Duodenal mucosa (tissue), 2 donors: ENCODE data around the gene DDX60.

ENCODE experiments used
- H3K27ac ChIP-seq: one replicate; pipeline ENCODE4 v1.7.0; 2013; ENCODE audit warnings: low read depth, low read length
- H3K27me3 ChIP-seq, 2 donors: one replicate each; pipeline ENCODE4 v1.7.0; 2013; ENCODE audit warnings: low read length in 2 of 2, control low read depth in 1 of 2; ENCODE audit not compliant: insufficient read depth in 2 of 2, control insufficient read depth in 1 of 2
- H3K36me3 ChIP-seq, 2 donors: one replicate each; pipeline ENCODE4 v1.7.0; 2013; ENCODE audit warnings: low read length in 2 of 2, control low read depth in 1 of 2; ENCODE audit not compliant: insufficient read depth in 2 of 2, control insufficient read depth in 1 of 2
- H3K4me1 ChIP-seq, 2 donors: one replicate each; pipeline ENCODE4 v1.7.0; 2013; ENCODE audit warnings: low read length in 2 of 2, control low read depth in 1 of 2; ENCODE audit not compliant: insufficient read depth in 2 of 2, control insufficient read depth in 1 of 2
- H3K4me3 ChIP-seq, 2 donors: one replicate each; pipeline ENCODE4 v1.7.0; 2013; ENCODE audit warnings: low read length in 2 of 2, low read depth in 1 of 2
- H3K9ac ChIP-seq, 2 donors: one replicate each; pipeline ENCODE4 v1.7.0; 2013; ENCODE audit warnings: low read length in 2 of 2, low read depth in 1 of 2
- H3K9me3 ChIP-seq, 2 donors: one replicate each; pipeline ENCODE4 v1.7.0; 2013; ENCODE audit warnings: low read length in 2 of 2, control low read depth in 1 of 2; ENCODE audit not compliant: control insufficient read depth in 1 of 2

DDX60 gene, protein sequence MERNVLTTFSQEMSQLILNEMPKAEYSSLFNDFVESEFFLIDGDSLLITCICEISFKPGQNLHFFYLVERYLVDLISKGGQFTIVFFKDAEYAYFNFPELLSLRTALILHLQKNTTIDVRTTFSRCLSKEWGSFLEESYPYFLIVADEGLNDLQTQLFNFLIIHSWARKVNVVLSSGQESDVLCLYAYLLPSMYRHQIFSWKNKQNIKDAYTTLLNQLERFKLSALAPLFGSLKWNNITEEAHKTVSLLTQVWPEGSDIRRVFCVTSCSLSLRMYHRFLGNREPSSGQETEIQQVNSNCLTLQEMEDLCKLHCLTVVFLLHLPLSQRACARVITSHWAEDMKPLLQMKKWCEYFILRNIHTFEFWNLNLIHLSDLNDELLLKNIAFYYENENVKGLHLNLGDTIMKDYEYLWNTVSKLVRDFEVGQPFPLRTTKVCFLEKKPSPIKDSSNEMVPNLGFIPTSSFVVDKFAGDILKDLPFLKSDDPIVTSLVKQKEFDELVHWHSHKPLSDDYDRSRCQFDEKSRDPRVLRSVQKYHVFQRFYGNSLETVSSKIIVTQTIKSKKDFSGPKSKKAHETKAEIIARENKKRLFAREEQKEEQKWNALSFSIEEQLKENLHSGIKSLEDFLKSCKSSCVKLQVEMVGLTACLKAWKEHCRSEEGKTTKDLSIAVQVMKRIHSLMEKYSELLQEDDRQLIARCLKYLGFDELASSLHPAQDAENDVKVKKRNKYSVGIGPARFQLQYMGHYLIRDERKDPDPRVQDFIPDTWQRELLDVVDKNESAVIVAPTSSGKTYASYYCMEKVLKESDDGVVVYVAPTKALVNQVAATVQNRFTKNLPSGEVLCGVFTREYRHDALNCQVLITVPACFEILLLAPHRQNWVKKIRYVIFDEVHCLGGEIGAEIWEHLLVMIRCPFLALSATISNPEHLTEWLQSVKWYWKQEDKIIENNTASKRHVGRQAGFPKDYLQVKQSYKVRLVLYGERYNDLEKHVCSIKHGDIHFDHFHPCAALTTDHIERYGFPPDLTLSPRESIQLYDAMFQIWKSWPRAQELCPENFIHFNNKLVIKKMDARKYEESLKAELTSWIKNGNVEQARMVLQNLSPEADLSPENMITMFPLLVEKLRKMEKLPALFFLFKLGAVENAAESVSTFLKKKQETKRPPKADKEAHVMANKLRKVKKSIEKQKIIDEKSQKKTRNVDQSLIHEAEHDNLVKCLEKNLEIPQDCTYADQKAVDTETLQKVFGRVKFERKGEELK (N-terminal part only)

DNA sequence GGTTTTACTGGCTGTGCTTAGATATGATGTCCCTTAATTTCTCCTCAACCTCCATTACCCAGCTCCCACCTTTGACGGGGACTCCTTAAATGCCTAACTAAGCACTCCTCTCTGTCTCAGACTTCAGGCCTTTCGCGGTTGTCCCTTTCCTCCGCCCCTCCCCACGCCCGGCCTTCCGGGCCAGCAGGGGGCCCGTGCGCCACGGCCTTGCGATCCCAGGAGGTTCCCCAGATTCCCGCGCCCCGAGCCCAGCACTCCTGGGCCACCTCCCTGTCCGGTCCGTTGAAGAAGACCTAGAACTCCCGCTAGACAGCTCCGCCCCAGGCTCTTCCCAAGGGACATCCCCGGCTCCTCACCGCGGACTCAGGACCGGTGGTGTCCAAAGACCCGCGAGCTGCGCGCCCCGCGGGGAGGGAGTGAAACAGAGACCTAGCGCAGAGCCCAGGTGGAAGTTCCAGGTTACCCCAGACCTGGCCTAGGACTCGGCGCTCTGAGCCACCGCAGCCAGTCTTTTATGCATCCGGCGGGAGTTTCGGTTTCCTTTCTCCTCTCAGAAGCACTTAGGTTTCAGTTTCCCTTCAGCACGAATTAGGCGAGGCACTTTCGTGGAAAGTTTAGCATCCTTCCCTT lies at the start of gene DDX60:
DDX60 (minus strand) TSS at position 487 of the 630 bp plus-strand sequence. CDS start 7,493 bp downstream, outside the sequence.
- Histone ChIP-seq H3K9me3 (no peaks in the 10 kb centered on the region), H3K36me3 (no peaks in the 10 kb centered on the region), H3K4me1 (peaks cover 22 to 29% of the 10 kb centered on the region in 2 donors), H3K27me3 (no peaks in the 10 kb centered on the region), H3K9ac (peak within 1 kb of the TSS; percentile 77 to 89), H3K27ac (peak within 1 kb of the TSS; percentile 95), H3K4me3 (peak within 1 kb of the TSS; percentile 81 to 90)

DNA sequence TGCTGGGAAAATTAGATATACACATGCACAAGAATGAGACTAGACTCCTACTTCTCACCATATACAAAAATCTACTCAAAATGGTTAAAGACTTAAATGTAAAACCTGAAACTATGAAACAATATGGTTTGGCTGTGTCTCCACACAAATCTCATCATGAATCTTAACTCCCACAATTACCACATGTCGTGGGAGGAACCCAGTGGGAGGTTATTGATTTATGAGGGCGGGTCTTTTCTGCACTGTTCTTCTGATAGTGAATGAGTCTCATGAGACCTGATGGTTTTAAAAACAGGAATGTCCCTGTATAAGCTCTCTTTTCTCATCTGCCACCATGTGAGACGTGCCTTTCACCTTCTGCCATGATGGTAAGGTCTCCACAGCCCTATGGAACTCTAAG lies 48.5 kb upstream of the DDX60 start:
- H3K27me3 ChIP-seq = no peaks in the 10 kb centered on the region
- H3K9me3 ChIP-seq = no peaks in the 10 kb centered on the region
- no peak overlapping the region for H3K9ac ChIP-seq
- H3K4me1 ChIP-seq = no peaks in the 10 kb centered on the region
- no peak overlapping the region for H3K27ac ChIP-seq
- peaks cover 3 to 9% of the 10 kb centered on the region in 2 donors for H3K36me3 ChIP-seq
- no peak overlapping the region for H3K4me3 ChIP-seq

DNA sequence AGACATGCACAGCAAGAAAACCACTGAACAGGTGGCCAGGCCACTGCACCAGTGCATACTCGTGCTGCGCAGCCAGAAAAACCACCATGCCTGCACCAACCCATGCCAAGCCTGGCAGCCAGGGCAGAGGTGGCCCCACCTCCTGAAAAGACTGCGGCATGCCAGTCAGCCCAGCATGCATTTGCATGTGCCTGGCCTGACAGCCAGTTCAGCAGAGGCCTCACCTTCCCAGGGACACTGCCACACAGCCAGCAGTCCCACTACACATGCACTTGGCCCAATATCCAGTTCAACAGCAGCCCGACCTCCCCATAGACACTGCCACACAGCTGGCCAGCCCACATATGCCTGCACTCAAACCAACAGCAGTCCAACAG lies 43.5 kb upstream of the DDX60 start:
- Histone ChIP-seq H3K4me1 (no peaks in the 10 kb centered on the region), H3K36me3 (peaks cover 8 to 21% of the 10 kb centered on the region in 2 donors), H3K27me3 (no peaks in the 10 kb centered on the region), H3K4me3 (no peak overlapping the region), H3K9ac (no peak overlapping the region), H3K27ac (no peak overlapping the region), H3K9me3 (no peaks in the 10 kb centered on the region)

DNA sequence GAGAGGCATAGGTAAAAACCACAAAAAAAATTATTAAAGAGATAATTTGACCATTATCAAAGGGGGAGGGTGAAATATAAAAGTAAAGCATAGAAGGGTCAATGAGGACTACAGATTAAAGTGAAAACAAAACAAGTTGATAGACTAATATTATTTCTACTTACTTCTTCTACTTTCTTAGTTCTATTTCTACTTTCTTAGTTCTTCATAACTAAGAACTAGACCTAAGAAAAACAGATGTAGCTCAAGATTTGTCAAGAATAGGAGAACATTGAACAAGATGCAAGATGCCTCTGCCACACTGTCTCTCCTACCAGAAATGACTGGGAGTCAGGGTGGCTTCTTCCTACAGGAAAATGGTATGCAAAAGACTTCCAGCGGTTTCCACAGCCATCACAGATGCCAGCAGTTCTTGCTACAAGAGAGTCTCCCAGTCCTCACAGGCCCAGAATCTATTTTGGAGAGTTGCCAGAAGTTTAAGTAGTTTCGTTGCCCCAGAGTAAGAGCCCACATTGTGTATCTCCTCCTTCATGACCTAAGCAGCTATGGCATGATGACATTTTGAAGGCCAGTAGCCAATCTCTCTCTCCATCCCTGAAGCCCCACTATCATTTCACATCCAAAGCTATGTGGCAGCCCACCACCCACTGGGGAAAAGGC lies 42.9 kb upstream of the DDX60 start:
- H3K36me3 ChIP-seq = peaks cover 8 to 21% of the 10 kb centered on the region in 2 donors
- no peaks in the 10 kb centered on the region for H3K4me1 ChIP-seq
- no peak overlapping the region for H3K27ac ChIP-seq
- H3K9ac ChIP-seq = no peak overlapping the region
- no peaks in the 10 kb centered on the region for H3K27me3 ChIP-seq
- no peaks in the 10 kb centered on the region for H3K9me3 ChIP-seq
- H3K4me3 ChIP-seq = no peak overlapping the region

DNA sequence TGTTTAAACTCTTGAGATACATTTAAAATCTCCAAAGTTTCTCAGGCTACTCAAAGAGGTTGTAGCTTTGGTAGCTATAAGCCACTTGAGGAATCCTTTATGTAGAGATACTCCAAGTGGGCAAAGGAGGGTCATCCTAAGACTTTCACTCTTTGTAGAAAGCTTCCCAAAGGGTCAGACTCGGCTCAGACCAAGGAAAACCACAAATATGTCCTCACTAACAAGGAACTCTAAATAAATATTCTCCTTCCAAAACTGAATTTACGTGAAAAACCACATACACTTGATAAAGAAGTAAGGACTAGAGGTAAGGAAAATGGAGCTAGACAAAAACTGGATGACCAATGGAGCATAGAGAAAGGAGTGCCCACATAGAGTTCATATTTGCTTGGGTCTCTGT lies 41.7 kb upstream of the DDX60 start:
- Histone ChIP-seq H3K9ac (no peak overlapping the region), H3K9me3 (no peaks in the 10 kb centered on the region), H3K4me1 (no peaks in the 10 kb centered on the region), H3K4me3 (no peak overlapping the region), H3K27me3 (no peaks in the 10 kb centered on the region), H3K27ac (no peak overlapping the region), H3K36me3 (peaks cover 8 to 21% of the 10 kb centered on the region in 2 donors)

DNA sequence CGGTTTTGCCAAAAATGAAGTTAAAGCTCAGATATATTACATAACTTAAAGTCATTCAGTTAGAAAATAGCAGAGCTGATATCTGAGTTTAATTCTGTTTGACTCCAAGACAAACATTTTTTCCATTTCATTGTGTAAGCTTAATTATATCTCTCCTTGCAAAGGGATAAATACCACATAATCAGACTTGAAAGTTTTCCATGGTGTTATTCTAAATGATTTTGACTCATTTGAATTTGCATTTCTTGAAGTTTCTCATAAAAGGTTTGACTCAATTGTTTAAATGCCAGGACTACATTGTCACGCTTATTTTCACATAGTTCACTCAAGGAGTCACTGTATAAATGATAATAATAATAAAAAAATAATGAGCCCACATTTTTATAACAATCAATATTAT lies 39.4 kb upstream of the DDX60 start:
- no peaks in the 10 kb centered on the region for H3K9me3 ChIP-seq
- no peaks in the 10 kb centered on the region for H3K27me3 ChIP-seq
- H3K4me1 ChIP-seq = no peaks in the 10 kb centered on the region
- no peak overlapping the region for H3K4me3 ChIP-seq
- H3K27ac ChIP-seq = no peak overlapping the region
- no peak overlapping the region for H3K9ac ChIP-seq
- peaks cover 8 to 21% of the 10 kb centered on the region in 2 donors for H3K36me3 ChIP-seq

DNA sequence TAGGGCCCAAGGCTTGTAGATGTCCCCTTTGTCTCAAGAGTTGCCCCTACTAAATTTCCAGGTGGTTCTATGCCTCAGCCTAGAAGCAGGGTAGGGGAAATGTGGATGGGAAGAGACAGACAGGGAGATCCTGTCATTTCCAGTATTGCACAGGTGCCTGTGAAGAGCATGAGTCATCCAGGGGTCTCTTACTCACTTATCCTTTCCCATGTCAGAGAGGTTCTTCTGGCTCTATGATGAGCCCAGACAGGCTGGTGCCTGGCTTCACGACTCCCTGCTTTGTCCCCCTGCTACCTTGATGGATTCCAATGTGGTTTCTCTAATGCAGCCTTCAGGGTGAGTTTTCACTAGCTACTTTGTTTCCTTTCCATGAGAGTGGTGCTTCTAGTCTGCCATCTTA lies 35.2 kb upstream of the DDX60 start:
- H3K9ac ChIP-seq = no peak overlapping the region
- H3K9me3 ChIP-seq = peaks cover 0 to 7% of the 10 kb centered on the region in 2 donors
- H3K4me1 ChIP-seq = no peaks in the 10 kb centered on the region
- H3K27me3 ChIP-seq = no peaks in the 10 kb centered on the region
- H3K4me3 ChIP-seq = no peak overlapping the region
- H3K27ac ChIP-seq = no peak overlapping the region
- H3K36me3 ChIP-seq = no peaks in the 10 kb centered on the region

DNA sequence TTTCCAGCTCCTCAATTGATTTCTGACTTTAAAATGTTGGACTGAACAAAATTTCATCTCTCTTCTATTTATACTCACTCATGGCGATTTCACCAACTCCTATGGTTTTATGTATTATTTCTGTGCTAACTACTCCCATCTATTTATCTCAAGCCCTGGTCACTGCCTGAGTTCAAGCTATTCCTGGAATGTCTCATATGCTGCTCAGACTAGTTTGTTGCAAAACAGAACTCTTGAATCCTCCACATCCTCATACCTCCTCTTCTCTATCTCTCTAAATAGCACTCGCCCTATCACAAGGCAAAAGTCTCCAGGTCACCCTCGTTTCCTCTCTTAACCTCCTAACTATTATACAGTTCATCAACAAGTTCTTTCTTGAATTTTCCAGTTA lies 19.0 kb upstream of the DDX60 start:
- H3K27ac ChIP-seq = no peak overlapping the region
- no peaks in the 10 kb centered on the region for H3K9me3 ChIP-seq
- no peaks in the 10 kb centered on the region for H3K36me3 ChIP-seq
- no peak overlapping the region for H3K9ac ChIP-seq
- H3K27me3 ChIP-seq = no peaks in the 10 kb centered on the region
- no peak overlapping the region for H3K4me3 ChIP-seq
- no peaks in the 10 kb centered on the region for H3K4me1 ChIP-seq

DNA sequence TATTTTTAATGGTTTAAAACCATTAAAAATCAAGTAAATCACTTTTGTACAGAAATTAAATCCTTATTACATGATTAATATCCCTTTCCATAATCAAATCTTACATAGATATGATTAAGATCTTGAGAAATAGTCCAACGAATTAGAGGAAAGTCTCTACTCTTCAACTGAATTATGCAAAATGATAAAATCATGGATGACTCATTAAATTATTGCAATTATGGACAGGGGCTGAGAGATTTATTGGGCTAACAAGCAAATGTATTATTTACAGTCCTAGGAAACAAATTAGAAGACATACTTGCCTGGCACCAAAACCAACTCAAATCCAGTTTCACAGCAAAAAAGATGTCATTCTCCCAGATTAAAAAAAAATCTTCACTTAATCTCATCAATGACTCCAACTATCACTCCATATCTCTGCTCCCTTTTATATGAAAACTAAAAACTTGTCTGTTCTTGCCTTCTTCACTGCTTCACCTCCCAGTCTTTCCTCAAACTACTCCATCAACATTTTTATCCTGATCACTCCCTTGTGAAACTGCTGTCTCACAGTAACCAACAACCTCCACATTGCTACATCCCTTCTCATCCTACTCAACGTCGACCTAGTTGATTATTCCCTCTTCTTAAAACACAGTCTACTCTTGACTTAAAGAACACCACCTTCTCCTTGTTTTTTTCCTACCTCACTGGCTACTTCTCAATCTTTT lies 18.4 kb upstream of the DDX60 start:
- Histone ChIP-seq H3K9ac (no peak overlapping the region), H3K9me3 (no peaks in the 10 kb centered on the region), H3K27ac (no peak overlapping the region), H3K36me3 (no peaks in the 10 kb centered on the region), H3K4me3 (no peak overlapping the region), H3K27me3 (no peaks in the 10 kb centered on the region), H3K4me1 (no peaks in the 10 kb centered on the region)
